Activated CD4-positive, alpha-beta T cell treated with anti-CD3 and anti-CD28 coated beads, Interleukin-2, amount 50 U/mL, for 24 hours (primary cell): ENCODE data around the gene ITFG1.
"Not testable (repeated sequence)": the region's sequence is repeated elsewhere in the genome, so short reads cannot be mapped to it uniquely, and the experiment has no call there.

ENCODE experiments used
- DNase-seq, 2 donors: peaks; one replicate each; pipeline ENCODE4 v3.0.0-alpha.2; 2020; ENCODE audit warnings: low read depth in 1 of 2, low spot score in 1 of 2

ITFG1 gene

GRCh38 chr16:47160422-47160821, 300.4 kb downstream of the ITFG1 start:
- DNase-seq, result no peak

GRCh38 chr16:47158992-47159391, 301.9 kb downstream of the ITFG1 start:
- DNase-seq, result no peak

- DNase-seq, result no peak
These were observed 304.1 kb downstream of the ITFG1 start for GRCh38 chr16:47156680-47157215.

- DNase-seq, result not testable (repeated sequence)
These were observed 308.4 kb downstream of the ITFG1 start for GRCh38 chr16:47152501-47152900.

- DNase-seq, result no peak
These were observed 310.8 kb downstream of the ITFG1 start for GRCh38 chr16:47150067-47150466.

- no peak for DNase-seq
These were observed 316.3 kb downstream of the ITFG1 start for GRCh38 chr16:47144559-47144877.

GRCh38 chr16:47143677-47144558, 316.9 kb downstream of the ITFG1 start, which contains the start of gene NETO2:
Gene NETO2 (minus strand): TSS chr16:47143945. CDS start chr16:47143612, 333 bp downstream.
- peak; percentile 33 to 40 for DNase-seq

- peak; percentile 46 to 56 for DNase-seq
These were observed 317.8 kb downstream of the ITFG1 start for GRCh38 chr16:47142821-47143676.

GRCh38 chr16:47142486-47142820, 318.4 kb downstream of the ITFG1 start:
- no peak for DNase-seq

- DNase-seq, result peak; percentile 58 to 78
These were observed 318.9 kb downstream of the ITFG1 start for GRCh38 chr16:47141773-47142485.

GRCh38 chr16:47140686-47141085, 320.2 kb downstream of the ITFG1 start:
- no peak for DNase-seq

- no peak for DNase-seq
These were observed 321.2 kb downstream of the ITFG1 start for GRCh38 chr16:47139561-47140185.

- DNase-seq, result not testable (repeated sequence)
These were observed 322.9 kb downstream of the ITFG1 start for GRCh38 chr16:47137925-47138324.

GRCh38 chr16:47136099-47136842, 324.6 kb downstream of the ITFG1 start:
- DNase-seq, result no peak

- no peak for DNase-seq
These were observed 326.3 kb downstream of the ITFG1 start for GRCh38 chr16:47134550-47134949.

- no peak for DNase-seq
These were observed 328.6 kb downstream of the ITFG1 start for GRCh38 chr16:47132308-47132707.

GRCh38 chr16:47129755-47130435, 331.0 kb downstream of the ITFG1 start:
- DNase-seq, result no peak

- no peak for DNase-seq
These were observed 333.3 kb downstream of the ITFG1 start for GRCh38 chr16:47127541-47127940.

- no peak for DNase-seq
These were observed 335.1 kb downstream of the ITFG1 start for GRCh38 chr16:47125757-47126156.
